Testis (tissue), 3 donors: ENCODE results near the gene TTC33. TPM values are rescaled to one million over a fixed set of nuclear protein-coding genes. Genes with fewer than 3 reads are reported as not detected.

Experiments
- DNase-seq: peaks from one replicate; pipeline ENCODE4 v3.0.0-alpha.2; 2019
- H3K27ac ChIP-seq, 2 donors: fragments of 200-600 bp; sonication (generic); one replicate each; pipeline ENCODE4 v1.5.1; 2019
- H3K27me3 ChIP-seq: fragments of 200-600 bp; sonication (generic); one replicate; pipeline ENCODE4 v1.5.1; 2019
- H3K36me3 ChIP-seq: fragments of 200-600 bp; sonication (generic); one replicate; pipeline ENCODE4 v1.5.1; 2017; ENCODE audit warnings: low read depth; ENCODE audit errors: missing control alignments
- H3K4me1 ChIP-seq: fragments of 200-600 bp; sonication (generic); one replicate; pipeline ENCODE4 v1.5.1; 2019
- H3K4me3 ChIP-seq, 2 donors: fragments of 200-600 bp; sonication (generic); one replicate each; pipeline ENCODE4 v1.5.1; 2017 to 2019
- H3K9me3 ChIP-seq: fragments of 200-600 bp; sonication (generic); one replicate; pipeline ENCODE4 v1.5.1; 2017
- POLR2A ChIP-seq: fragments of 450-650 bp; IDR thresholded peaks from one replicate; pipeline ENCODE4 v1.6.1; 2017; ENCODE audit warnings: antibody characterized with exemption, mild to moderate bottlenecking, moderate library complexity
- WGBS, 2 donors: methylation state at CpG; one replicate each; pipeline ENCODE4 v1.1.5; 2018; 5-methylcytosine and 5-hydroxymethylcytosine counted together
- intact Hi-C: fragments of 100-400 bp; cut with DNase I; formaldehyde crosslinking; loops from one replicate; pipeline ENCODE4 v1.15.1; 2023; ENCODE audit warnings: low total_unique reads
- polyA plus RNA-seq: library from polyadenylated mRNA; stranded (reverse); fragments of 350-450 nt; fragmentation: Illumina TruSeq; extraction: RNeasy Lipid Tissue Mini Kit (QIAGEN cat#74804); gene quantifications from one replicate; pipeline ENCODE4 v1.2.3, GENCODE V29; 2014; ENCODE audit warnings: low read depth, low replicate concordance; ENCODE audit not compliant: insufficient read depth
- total RNA-seq, 2 donors: library from RNA; depleted of rRNA; stranded (reverse); fragments of >200 nt; gene quantifications; one replicate each; pipeline ENCODE4 v1.2.3, GENCODE V29; 2016
- TF ChIP-seq, protein P1 (sequence below), 3 experiments: fragments of 450-650 bp in 2 of 3; fragments of 200-600 bp in 1 of 3; sonication (generic) in 1 of 3; IDR thresholded peaks; one replicate each; pipeline ENCODE4 v1.5.1; 2016 to 2019; ENCODE audit warnings: antibody characterized with exemption in 3 of 3, mild to moderate bottlenecking in 2 of 3, moderate library complexity in 1 of 3

The TTC33 gene
- total and polyA plus RNA-seq, 3 donors from 2014 or later: 14.7 to 16.5 (median 15.2) TPM

DNA sequence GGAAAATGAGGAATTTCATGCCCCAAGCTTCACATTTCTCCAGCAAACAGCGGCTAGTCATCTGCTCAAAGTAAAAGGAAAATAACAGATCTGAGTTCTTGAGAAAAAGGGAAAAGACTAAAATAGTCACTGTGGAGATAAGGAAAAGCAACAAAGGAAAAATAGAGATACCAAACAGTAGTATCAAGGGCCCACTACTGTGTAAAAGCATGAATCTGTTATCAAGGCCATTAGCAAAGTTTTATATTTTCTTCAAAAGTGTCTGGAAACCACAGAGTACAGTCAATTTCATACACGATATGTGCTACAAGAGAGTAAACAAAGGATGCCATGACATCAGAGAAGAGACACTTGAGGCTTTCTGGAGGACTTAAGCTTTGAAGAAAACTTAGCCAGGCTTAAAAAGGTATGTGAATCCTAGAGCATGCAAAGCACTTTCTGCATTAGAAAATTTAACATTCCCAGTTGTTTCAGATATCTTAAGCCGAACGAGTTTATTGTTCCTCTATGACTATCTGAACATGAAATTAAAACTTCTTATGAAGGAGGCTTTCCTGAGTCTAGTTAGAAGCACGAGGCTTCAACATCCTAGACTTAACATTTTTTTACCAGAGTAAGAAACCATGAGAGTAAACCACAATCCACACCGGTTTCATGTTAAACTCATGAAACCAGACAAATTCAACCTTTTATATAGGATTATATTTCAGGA lies 1.2 kb downstream of the TTC33 start:
- intact Hi-C loops: no loop called here
- Histone ChIP-seq H3K4me1 (peaks cover 11% of the 10 kb centered on the region), H3K9me3 (no peaks in the 10 kb centered on the region), H3K36me3 (no peaks in the 10 kb centered on the region), H3K27ac (peak overlapping the region; percentile 91 to 95), H3K27me3 (no peaks in the 10 kb centered on the region), H3K4me3 (peak overlapping the region; percentile 81 to 89)
- WGBS, 2 donors: 3 to 8% methylated on average over 6 of the region's 6 CpGs
- no peak for DNase-seq
- TF ChIP-seq, protein P1, sequence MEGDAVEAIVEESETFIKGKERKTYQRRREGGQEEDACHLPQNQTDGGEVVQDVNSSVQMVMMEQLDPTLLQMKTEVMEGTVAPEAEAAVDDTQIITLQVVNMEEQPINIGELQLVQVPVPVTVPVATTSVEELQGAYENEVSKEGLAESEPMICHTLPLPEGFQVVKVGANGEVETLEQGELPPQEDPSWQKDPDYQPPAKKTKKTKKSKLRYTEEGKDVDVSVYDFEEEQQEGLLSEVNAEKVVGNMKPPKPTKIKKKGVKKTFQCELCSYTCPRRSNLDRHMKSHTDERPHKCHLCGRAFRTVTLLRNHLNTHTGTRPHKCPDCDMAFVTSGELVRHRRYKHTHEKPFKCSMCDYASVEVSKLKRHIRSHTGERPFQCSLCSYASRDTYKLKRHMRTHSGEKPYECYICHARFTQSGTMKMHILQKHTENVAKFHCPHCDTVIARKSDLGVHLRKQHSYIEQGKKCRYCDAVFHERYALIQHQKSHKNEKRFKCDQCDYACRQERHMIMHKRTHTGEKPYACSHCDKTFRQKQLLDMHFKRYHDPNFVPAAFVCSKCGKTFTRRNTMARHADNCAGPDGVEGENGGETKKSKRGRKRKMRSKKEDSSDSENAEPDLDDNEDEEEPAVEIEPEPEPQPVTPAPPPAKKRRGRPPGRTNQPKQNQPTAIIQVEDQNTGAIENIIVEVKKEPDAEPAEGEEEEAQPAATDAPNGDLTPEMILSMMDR (IDR thresholded peaks at IDR 0.05): no peak
- no peak for TF ChIP-seq POLR2A

DNA sequence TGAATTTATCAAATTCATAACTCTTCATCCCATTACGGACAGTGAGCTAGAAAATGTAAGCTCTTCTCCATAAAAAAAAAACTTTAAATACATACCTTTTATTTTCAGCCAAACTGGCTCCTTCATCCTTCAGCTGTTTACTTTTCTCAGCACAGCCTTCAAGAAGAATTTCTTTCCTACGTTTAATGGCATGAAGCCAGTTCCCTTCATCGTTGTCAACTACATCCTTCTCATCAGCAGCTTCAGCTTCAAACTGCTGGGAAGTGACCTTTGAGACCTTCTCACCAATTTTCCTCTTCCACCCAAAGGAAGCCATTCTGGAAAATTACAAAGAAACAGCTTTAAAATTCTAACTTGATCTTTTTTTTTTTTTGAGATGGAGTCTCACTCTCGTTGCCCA lies 9.1 kb downstream of the TTC33 start:
- no peaks in the 10 kb centered on the region for H3K4me1 ChIP-seq
- no peak for DNase-seq
- H3K27ac ChIP-seq: no peak overlapping the region
- no peak for TF ChIP-seq POLR2A
- TF ChIP-seq, protein P1 (IDR thresholded peaks at IDR 0.05): no peak
- intact Hi-C loops: no loop called here
- no peaks in the 10 kb centered on the region for H3K27me3 ChIP-seq
- no peak overlapping the region for H3K4me3 ChIP-seq
- no peaks in the 10 kb centered on the region for H3K9me3 ChIP-seq
- WGBS, 2 donors: 51 to 54% methylated on average over 4 of the region's 4 CpGs
- no peaks in the 10 kb centered on the region for H3K36me3 ChIP-seq

DNA sequence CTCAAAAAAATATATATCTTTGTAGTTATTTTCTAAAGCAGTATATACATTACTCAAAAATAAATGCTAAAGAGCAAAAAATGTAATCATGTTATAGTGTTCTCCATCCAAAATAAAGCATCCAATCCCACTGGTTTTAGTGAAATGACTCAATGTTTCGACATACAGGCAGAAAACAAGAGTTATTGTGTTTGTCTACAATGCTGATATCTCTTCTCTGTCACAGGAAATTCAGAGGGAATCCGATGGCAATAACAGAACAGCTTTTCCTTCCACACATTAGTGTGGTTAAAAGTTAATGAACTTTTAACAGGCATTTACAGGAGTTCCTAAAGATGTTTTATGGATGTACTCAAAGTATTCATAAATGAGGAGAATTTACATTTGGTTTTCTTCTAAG lies 12.0 kb downstream of the TTC33 start:
- intact Hi-C loops: no loop called here
- no peaks in the 10 kb centered on the region for H3K27me3 ChIP-seq
- H3K27ac ChIP-seq: no peak overlapping the region
- TF ChIP-seq POLR2A: no peak
- TF ChIP-seq, protein P1 (IDR thresholded peaks at IDR 0.05): no peak
- no peaks in the 10 kb centered on the region for H3K4me1 ChIP-seq
- H3K9me3 ChIP-seq: no peaks in the 10 kb centered on the region
- DNase-seq: no peak
- H3K4me3 ChIP-seq: no peak overlapping the region
- no peaks in the 10 kb centered on the region for H3K36me3 ChIP-seq
- 88 to 91% methylated on average over 2 of the region's 2 CpGs for WGBS, 2 donors

DNA sequence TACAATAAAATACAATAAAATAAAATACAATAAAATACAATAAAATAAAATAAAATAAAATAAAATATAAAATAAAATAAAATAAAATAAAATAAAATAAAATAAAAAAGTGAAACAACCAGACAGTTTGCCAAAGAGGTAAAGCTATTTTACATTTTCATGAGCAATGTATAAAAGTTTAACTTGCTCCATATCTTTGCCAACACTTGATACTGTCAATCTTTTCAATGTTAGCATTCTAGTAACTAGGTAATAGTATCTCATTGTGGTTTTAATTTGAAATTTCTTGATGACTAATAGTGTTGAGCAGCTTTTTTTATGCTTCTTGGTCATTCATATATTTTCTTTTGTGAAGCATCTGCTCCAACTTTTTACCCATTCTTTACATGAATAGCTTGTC lies 17.3 kb downstream of the TTC33 start:
- Histone ChIP-seq H3K4me3 (no peak overlapping the region), H3K27me3 (no peaks in the 10 kb centered on the region), H3K27ac (no peak overlapping the region), H3K9me3 (no peaks in the 10 kb centered on the region), H3K36me3 (no peaks in the 10 kb centered on the region), H3K4me1 (no peaks in the 10 kb centered on the region)
- no peak for DNase-seq
- TF ChIP-seq POLR2A: no peak
- TF ChIP-seq, protein P1 (IDR thresholded peaks at IDR 0.05): no peak
- intact Hi-C loops: no loop called here
